Lung (tissue), 12 donors: ENCODE measurements around the gene TRAPPC14. TPM values are rescaled to one million over a fixed set of nuclear protein-coding genes. Genes with fewer than 3 reads are reported as not detected.

Experiments
- ATAC-seq: fragments of 200-7000 bp; cut with Tn5 transposase; one replicate; pipeline ENCODE4 v1.9.1; 2020; ENCODE audit warnings: moderate number of reproducible peaks; ENCODE audit not compliant: insufficient read depth, low FRiP score
- DNase-seq, 3 donors: peaks; one replicate each; pipeline ENCODE4 v3.0.0-alpha.2; 2013 to 2017
- H3K27ac ChIP-seq, 2 donors: one replicate each; pipeline ENCODE4 v1.5.1; 2013; ENCODE audit warnings: mild to moderate bottlenecking in 2 of 2, moderate library complexity in 2 of 2, control low read depth in 1 of 2, inconsistent platforms in 1 of 2, low read depth in 1 of 2, low read length in 1 of 2
- H3K27me3 ChIP-seq, 3 donors: one replicate each; pipeline ENCODE4 v1.5.1; 2013; ENCODE audit warnings: low read length in 2 of 3; ENCODE audit not compliant: control insufficient read depth in 3 of 3, insufficient read depth in 3 of 3
- H3K36me3 ChIP-seq, 4 donors: one replicate each; pipeline ENCODE4 v1.5.1; 2013; ENCODE audit warnings: low read length in 4 of 4, mild to moderate bottlenecking in 1 of 4, moderate library complexity in 1 of 4; ENCODE audit not compliant: control insufficient read depth in 4 of 4, insufficient read depth in 4 of 4
- H3K4me1 ChIP-seq, 5 donors: one replicate each; pipeline ENCODE4 v1.5.1; 2013; ENCODE audit warnings: low read length in 5 of 5, mild to moderate bottlenecking in 2 of 5, moderate library complexity in 1 of 5; ENCODE audit not compliant: control insufficient read depth in 5 of 5, insufficient read depth in 5 of 5
- H3K4me3 ChIP-seq: one replicate; pipeline ENCODE4 v1.5.1; 2013; ENCODE audit warnings: mild to moderate bottlenecking, control low read depth, moderate library complexity
- H3K9ac ChIP-seq, 2 donors: one replicate each; pipeline ENCODE4 v1.5.1; 2013; ENCODE audit warnings: low read length in 2 of 2, control low read depth in 1 of 2; ENCODE audit not compliant: insufficient read depth in 1 of 2
- H3K9me3 ChIP-seq, 4 donors: one replicate each; pipeline ENCODE4 v1.5.1; 2013; ENCODE audit warnings: low read length in 3 of 4, mild to moderate bottlenecking in 1 of 4, moderate library complexity in 1 of 4; ENCODE audit not compliant: control insufficient read depth in 4 of 4, insufficient read depth in 3 of 4
- CTCF ChIP-seq: IDR thresholded peaks from 2 replicates; pipeline ENCODE4 v1.5.1; 2012; ENCODE audit warnings: mild to moderate bottlenecking; ENCODE audit errors: control extremely low read depth, extremely low read depth
- WGBS, 2 donors: extraction: QIAGEN DNeasy Blood & Tissue Kit; methylation state at CpG; one replicate each; pipeline ENCODE4 v1.1.7; 2013; 5-methylcytosine and 5-hydroxymethylcytosine counted together
- polyA plus RNA-seq, 2 donors: library from polyadenylated mRNA; stranded (reverse); fragments of 200-250 nt; gene quantifications; one replicate each; pipeline ENCODE4 v1.2.1, GENCODE V29; 2013
- total RNA-seq, 2 donors: library from RNA; depleted of rRNA in 1 of 2; stranded (reverse); fragments of >200 nt in 1 of 2; gene quantifications; one replicate each; pipeline ENCODE4 v1.2.1, GENCODE V29; 2014 to 2021
- donor health status: control.
- donor health status: control.
- donor health status: Bipolar disorder and iron deficiency.
- donor health status: healthy.
- donor health status: DM: yes; HTN: yes; CAD: no.

TRAPPC14 gene
- total and polyA plus RNA-seq, 4 donors: 9.8 to 27.9 (median 19.5) TPM

GRCh38 chr7:100169147-100169850, 10.8 kb upstream of the TRAPPC14 start:
- Histone ChIP-seq H3K27me3 (peaks cover 0 to 4% (median 0%) of the 10 kb centered on the region in 3 donors), H3K36me3 (no peaks in the 10 kb centered on the region), H3K9me3 (no peaks in the 10 kb centered on the region), H3K4me1 (peaks cover 0 to 25% (median 3%) of the 10 kb centered on the region in 5 donors), H3K27ac (no peak overlapping the region), H3K9ac (no peak overlapping the region), H3K4me3 (no peak overlapping the region)
- 84 to 87% methylated on average over 11 of the region's 11 CpGs for WGBS, 2 donors
- no peak for TF ChIP-seq CTCF
- ATAC-seq: no peak
- DNase-seq: no peak

- H3K4me3 ChIP-seq: peak overlapping the region; percentile 26
- WGBS, 2 donors: 5% methylated on average over 11 of the region's 11 CpGs
- H3K36me3 ChIP-seq: peaks cover 0 to 4% (median 0%) of the 10 kb centered on the region in 4 donors
- H3K27me3 ChIP-seq: peaks cover 0 to 4% (median 0%) of the 10 kb centered on the region in 3 donors
- H3K27ac ChIP-seq: peak overlapping the region in 1 of 2 donors; percentile 52
- ATAC-seq (no peak), DNase-seq (peak in 2 of 3 donors; percentile 54 to 69)
- H3K9me3 ChIP-seq: no peaks in the 10 kb centered on the region
- peak overlapping the region in 1 of 2 donors; percentile 63 for H3K9ac ChIP-seq
- TF ChIP-seq CTCF: no peak
- peaks cover 0 to 25% (median 3%) of the 10 kb centered on the region in 5 donors for H3K4me1 ChIP-seq
Observed at GRCh38 chr7:100167912-100168323, 9.4 kb upstream of the TRAPPC14 start.

DNA sequence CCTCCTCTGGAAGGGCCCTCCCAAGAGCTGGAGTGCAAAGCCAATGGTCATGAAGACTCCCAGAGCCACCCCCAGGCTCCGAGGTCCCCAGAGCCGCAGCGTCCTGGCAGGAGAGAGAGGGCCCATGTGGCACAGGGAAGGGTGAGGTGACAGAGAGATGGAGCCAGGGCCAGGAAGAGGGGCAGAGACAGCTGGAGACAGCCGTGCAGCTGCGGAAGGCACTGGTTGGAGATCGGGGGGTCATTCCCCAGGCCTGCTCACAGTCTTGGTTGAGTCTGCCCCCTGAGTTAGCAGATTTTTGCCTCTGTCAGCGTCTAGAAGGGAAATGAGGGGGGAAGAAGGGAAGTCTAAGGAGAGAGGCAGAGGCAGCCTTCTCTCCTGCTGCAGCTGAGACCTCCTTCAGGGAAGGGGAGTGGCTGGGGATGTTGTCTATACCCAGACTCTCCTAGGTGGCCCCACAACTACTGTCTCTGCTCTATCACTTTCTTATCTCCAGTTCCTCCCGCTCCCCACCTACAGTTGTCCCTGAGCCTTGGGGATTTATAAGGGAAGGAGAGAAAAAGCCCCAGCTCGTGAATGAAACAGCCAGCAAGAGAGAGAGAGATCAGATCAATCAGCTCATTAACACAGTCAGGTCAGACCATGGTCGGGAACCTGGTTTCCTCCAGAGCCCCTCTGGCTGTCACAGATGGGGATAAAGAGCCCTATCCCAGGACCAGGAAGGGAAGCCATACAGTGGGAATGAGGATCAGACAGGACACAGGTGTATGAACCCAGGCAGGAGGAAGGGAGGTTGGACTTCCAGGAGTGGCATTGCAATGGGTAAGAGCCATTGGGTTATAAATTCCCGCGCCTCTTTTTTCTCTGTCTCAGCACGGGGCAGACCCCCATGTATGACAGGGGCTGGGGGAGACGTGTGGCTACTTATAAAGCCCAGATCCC, 8.7 kb upstream of the TRAPPC14 start:
- Histone ChIP-seq H3K9me3 (no peaks in the 10 kb centered on the region), H3K36me3 (peaks cover 0 to 4% (median 0%) of the 10 kb centered on the region in 4 donors), H3K27me3 (peaks cover 0 to 4% (median 0%) of the 10 kb centered on the region in 3 donors), H3K9ac (peak overlapping the region in 1 of 2 donors; percentile 63), H3K4me1 (peaks cover 0 to 25% (median 3%) of the 10 kb centered on the region in 5 donors), H3K27ac (no peak overlapping the region), H3K4me3 (no peak overlapping the region)
- ATAC-seq (no peak), DNase-seq (peak in 2 of 3 donors; percentile 64 to 72)
- TF ChIP-seq CTCF: no peak
- 26 to 33% methylated on average over 14 of the region's 14 CpGs for WGBS, 2 donors
